ENCODE results near the gene C2CD2L. TPM values are rescaled to one million over a fixed set of nuclear protein-coding genes. Genes with fewer than 3 reads are reported as not detected.

The C2CD2L gene
- total and polyA plus RNA-seq, 10 of the 15 experiments (the other 5 are each of a cell fraction or from before 2014, with no cell fraction given), result 0.21 to 9.6 (median 5.1) TPM

- no peak for TF ChIP-seq HCFC1 (IDR thresholded peaks at IDR 0.05; ENCODE audit: low read length)
These were observed 60.8 kb downstream of the C2CD2L start (continued) for GRCh38 chr11:119167933-119168332.

Other genes with a start within 250 kb of the C2CD2L start
Only the 7 nearest of the 21 such genes appear.
- 90.7 and 94.9 TPM in 2 replicates for gene HYOU1, start 50.1 kb upstream of the C2CD2L start, total RNA-seq (2014; rRNA removed)
- 80.8 and 91.5 TPM in 2 replicates for gene HYOU1, start 50.1 kb upstream of the C2CD2L start, total RNA-seq (2014; rRNA removed; fragmentation: Illumina TruSeq; extraction: Trizol)
- gene HYOU1, start 50.1 kb upstream of the C2CD2L start, total RNA-seq (2021), result 133 and 156 TPM in 2 replicates
- 74.8 and 119 TPM in 2 replicates for gene HYOU1, start 50.1 kb upstream of the C2CD2L start, polyA plus RNA-seq (2011; rRNA removed)
- 93.2 and 121 TPM in 2 replicates for gene HYOU1, start 50.1 kb upstream of the C2CD2L start, polyA plus RNA-seq (2014; fragmentation: Illumina TruSeq; extraction: Trizol)
- 10 to 100 TPM; 15.4 to 46.3 TPM for gene HYOU1, start 50.1 kb upstream of the C2CD2L start, polyA plus RNA-seq (2014; fragmentation: Nextera tagmentation; extraction: Ambion mirVana)
- gene HYOU1, start 50.1 kb upstream of the C2CD2L start, polyA plus RNA-seq (2014; rRNA removed), result 99.4 and 116 TPM in 2 replicates
- gene HYOU1, start 50.1 kb upstream of the C2CD2L start, polyA plus RNA-seq (2016; fragmentation: Nextera tagmentation; extraction: Ambion mirVana), result 100 to 1,000 TPM; 154 to 157 TPM
- gene VPS11, start 39.5 kb upstream of the C2CD2L start, total RNA-seq (2014; rRNA removed), result 24.2 and 25.3 TPM in 2 replicates
- gene VPS11, start 39.5 kb upstream of the C2CD2L start, total RNA-seq (2014; rRNA removed; fragmentation: Illumina TruSeq; extraction: Trizol), result 24.4 and 24.9 TPM in 2 replicates
- 22.9 and 25.9 TPM in 2 replicates for gene VPS11, start 39.5 kb upstream of the C2CD2L start, total RNA-seq (2021)
- gene VPS11, start 39.5 kb upstream of the C2CD2L start, polyA plus RNA-seq (2011; rRNA removed), result 8.1 and 15.8 TPM in 2 replicates
- 25.1 and 25.8 TPM in 2 replicates for gene VPS11, start 39.5 kb upstream of the C2CD2L start, polyA plus RNA-seq (2014; fragmentation: Illumina TruSeq; extraction: Trizol)
- gene VPS11, start 39.5 kb upstream of the C2CD2L start, polyA plus RNA-seq (2014; fragmentation: Nextera tagmentation; extraction: Ambion mirVana), result 10 to 100 TPM; 18.3 to 18.9 TPM
- gene VPS11, start 39.5 kb upstream of the C2CD2L start, polyA plus RNA-seq (2014; rRNA removed), result 26.4 and 30.3 TPM in 2 replicates
- 10 to 100 TPM; 24.6 to 26.2 TPM for gene VPS11, start 39.5 kb upstream of the C2CD2L start, polyA plus RNA-seq (2016; fragmentation: Nextera tagmentation; extraction: Ambion mirVana)
- 15.8 and 20.8 TPM in 2 replicates for gene HMBS, start 22.5 kb upstream of the C2CD2L start, total RNA-seq (2014; rRNA removed)
- 20.3 and 21.2 TPM in 2 replicates for gene HMBS, start 22.5 kb upstream of the C2CD2L start, total RNA-seq (2014; rRNA removed; fragmentation: Illumina TruSeq; extraction: Trizol)
- gene HMBS, start 22.5 kb upstream of the C2CD2L start, total RNA-seq (2021), result 50.6 and 53.0 TPM in 2 replicates
- 39.6 and 52.0 TPM in 2 replicates for gene HMBS, start 22.5 kb upstream of the C2CD2L start, polyA plus RNA-seq (2011; rRNA removed)
- 39.3 and 47.4 TPM in 2 replicates for gene HMBS, start 22.5 kb upstream of the C2CD2L start, polyA plus RNA-seq (2014; fragmentation: Illumina TruSeq; extraction: Trizol)
- 10 to 100 TPM; 17.7 to 27.6 TPM for gene HMBS, start 22.5 kb upstream of the C2CD2L start, polyA plus RNA-seq (2014; fragmentation: Nextera tagmentation; extraction: Ambion mirVana)
- gene HMBS, start 22.5 kb upstream of the C2CD2L start, polyA plus RNA-seq (2014; rRNA removed), result 54.5 and 63.0 TPM in 2 replicates
- 10 to 100 TPM; 92.4 to 96.7 TPM for gene HMBS, start 22.5 kb upstream of the C2CD2L start, polyA plus RNA-seq (2016; fragmentation: Nextera tagmentation; extraction: Ambion mirVana)
- 34.8 and 38.3 TPM in 2 replicates for gene DPAGT1, start 5.5 kb upstream of the C2CD2L start, total RNA-seq (2014; rRNA removed)
- gene DPAGT1, start 5.5 kb upstream of the C2CD2L start, total RNA-seq (2014; rRNA removed; fragmentation: Illumina TruSeq; extraction: Trizol), result 16.9 and 20.5 TPM in 2 replicates
- 46.6 and 54.8 TPM in 2 replicates for gene DPAGT1, start 5.5 kb upstream of the C2CD2L start, total RNA-seq (2021)
- 36.2 and 65.5 TPM in 2 replicates for gene DPAGT1, start 5.5 kb upstream of the C2CD2L start, polyA plus RNA-seq (2011; rRNA removed)
- 53.7 and 54.1 TPM in 2 replicates for gene DPAGT1, start 5.5 kb upstream of the C2CD2L start, polyA plus RNA-seq (2014; fragmentation: Illumina TruSeq; extraction: Trizol)
- gene DPAGT1, start 5.5 kb upstream of the C2CD2L start, polyA plus RNA-seq (2014; fragmentation: Nextera tagmentation; extraction: Ambion mirVana), result 10 to 100 TPM; 33.0 to 47.8 TPM
- gene DPAGT1, start 5.5 kb upstream of the C2CD2L start, polyA plus RNA-seq (2014; rRNA removed), result 48.9 and 57.6 TPM in 2 replicates
- gene DPAGT1, start 5.5 kb upstream of the C2CD2L start, polyA plus RNA-seq (2016; fragmentation: Nextera tagmentation; extraction: Ambion mirVana), result 10 to 100 TPM; 93.1 to 95.6 TPM
- gene HINFP, start 14.2 kb downstream of the C2CD2L start, total RNA-seq (2014; rRNA removed), result 17.9 and 18.0 TPM in 2 replicates
- gene HINFP, start 14.2 kb downstream of the C2CD2L start, total RNA-seq (2014; rRNA removed; fragmentation: Illumina TruSeq; extraction: Trizol), result 12.2 and 15.1 TPM in 2 replicates
- gene HINFP, start 14.2 kb downstream of the C2CD2L start, total RNA-seq (2021), result 16.1 and 24.5 TPM in 2 replicates
- 16.2 and 25.9 TPM in 2 replicates for gene HINFP, start 14.2 kb downstream of the C2CD2L start, polyA plus RNA-seq (2011; rRNA removed)
- gene HINFP, start 14.2 kb downstream of the C2CD2L start, polyA plus RNA-seq (2014; fragmentation: Illumina TruSeq; extraction: Trizol), result 18.1 and 18.6 TPM in 2 replicates
- 10 to 100 TPM; 13.1 to 18.9 TPM for gene HINFP, start 14.2 kb downstream of the C2CD2L start, polyA plus RNA-seq (2014; fragmentation: Nextera tagmentation; extraction: Ambion mirVana)
- 26.3 and 27.4 TPM in 2 replicates for gene HINFP, start 14.2 kb downstream of the C2CD2L start, polyA plus RNA-seq (2014; rRNA removed)
- gene HINFP, start 14.2 kb downstream of the C2CD2L start, polyA plus RNA-seq (2016; fragmentation: Nextera tagmentation; extraction: Ambion mirVana), result 10 to 100 TPM; 17.9 to 18.6 TPM
- gene ABCG4, start 41.7 kb downstream of the C2CD2L start, total RNA-seq (2014; rRNA removed), result not detected in 2 replicates
- gene ABCG4, start 41.7 kb downstream of the C2CD2L start, total RNA-seq (2014; rRNA removed; fragmentation: Illumina TruSeq; extraction: Trizol), result not detected in 2 replicates
- not detected in 2 replicates for gene ABCG4, start 41.7 kb downstream of the C2CD2L start, total RNA-seq (2021)
- gene ABCG4, start 41.7 kb downstream of the C2CD2L start, polyA plus RNA-seq (2011; rRNA removed), result not detected in 2 replicates
- gene ABCG4, start 41.7 kb downstream of the C2CD2L start, polyA plus RNA-seq (2014; fragmentation: Illumina TruSeq; extraction: Trizol), result not detected in 2 replicates
- gene ABCG4, start 41.7 kb downstream of the C2CD2L start, polyA plus RNA-seq (2014; fragmentation: Nextera tagmentation; extraction: Ambion mirVana), result not detected
- gene ABCG4, start 41.7 kb downstream of the C2CD2L start, polyA plus RNA-seq (2014; rRNA removed), result 0.04 TPM in 1 of 2 replicates, not detected in the other
- not detected for gene ABCG4, start 41.7 kb downstream of the C2CD2L start, polyA plus RNA-seq (2016; fragmentation: Nextera tagmentation; extraction: Ambion mirVana)
- 17.3 and 18.0 TPM in 2 replicates for gene NLRX1, start 61.4 kb downstream of the C2CD2L start, total RNA-seq (2014; rRNA removed)
- gene NLRX1, start 61.4 kb downstream of the C2CD2L start, total RNA-seq (2014; rRNA removed; fragmentation: Illumina TruSeq; extraction: Trizol), result 6.1 and 6.9 TPM in 2 replicates
- gene NLRX1, start 61.4 kb downstream of the C2CD2L start, total RNA-seq (2021), result 18.5 and 20.5 TPM in 2 replicates
- 2.3 and 6.4 TPM in 2 replicates for gene NLRX1, start 61.4 kb downstream of the C2CD2L start, polyA plus RNA-seq (2011; rRNA removed)
- 3.3 and 6.8 TPM in 2 replicates for gene NLRX1, start 61.4 kb downstream of the C2CD2L start, polyA plus RNA-seq (2014; fragmentation: Illumina TruSeq; extraction: Trizol)
- gene NLRX1, start 61.4 kb downstream of the C2CD2L start, polyA plus RNA-seq (2014; fragmentation: Nextera tagmentation; extraction: Ambion mirVana), result 1 to 10 TPM in 1 of 2 experiments, under 1 TPM in 1; 0.85 to 1.0 TPM
- 15.6 and 16.5 TPM in 2 replicates for gene NLRX1, start 61.4 kb downstream of the C2CD2L start, polyA plus RNA-seq (2014; rRNA removed)
- gene NLRX1, start 61.4 kb downstream of the C2CD2L start, polyA plus RNA-seq (2016; fragmentation: Nextera tagmentation; extraction: Ambion mirVana), result 10 to 100 TPM; 13.1 to 16.5 TPM